WTC11 (cell line): Measurements from ENCODE around the gene OGFR. TPM values are rescaled to one million over a fixed set of nuclear protein-coding genes. Genes with fewer than 3 reads are reported as not detected.

Experiments used
- ATAC-seq: fragments of 200-7000 bp; cut with Tn5 transposase; 2 replicates; pipeline ENCODE4 v1.10.0; 2021; ENCODE audit warnings: mild to moderate bottlenecking, moderate library complexity
- CTCF ChIA-PET: fragments of 300-600 bp; sonication (Branson Sonifier 250); formaldehyde crosslinking; loops from one replicate; lab custom pipeline; 2021; ENCODE audit warnings: antibody characterized with exemption; lab: Charles Lee
- POLR2A ChIA-PET: fragments of 350-600 bp; sonication (Branson Sonifier 250); formaldehyde crosslinking; loops from one replicate; lab custom pipeline; 2021; ENCODE audit warnings: antibody characterized with exemption; lab: Charles Lee
- DNase-seq: peaks from one replicate; pipeline ENCODE4 v3.0.0; 2021; ENCODE audit warnings: low spot score
- H3K27ac Mint-ChIP-seq: 2 replicates; pipeline ENCODE4 v1.8.0; 2021; ENCODE audit warnings: mixed read lengths
- H3K27me3 Mint-ChIP-seq: 2 replicates; pipeline ENCODE4 v1.8.0; 2021; ENCODE audit warnings: low read depth, mild to moderate bottlenecking, moderate library complexity, mixed read lengths
- H3K36me3 Mint-ChIP-seq: 2 replicates; pipeline ENCODE4 v1.8.0; 2021; ENCODE audit warnings: mixed read lengths
- H3K4me1 Mint-ChIP-seq: 2 replicates; pipeline ENCODE4 v1.8.0; 2022; ENCODE audit warnings: mixed read lengths
- H3K4me3 Mint-ChIP-seq: 2 replicates; pipeline ENCODE4 v1.8.0; 2021; ENCODE audit warnings: mild to moderate bottlenecking, moderate library complexity, mixed read lengths
- H3K9me3 Mint-ChIP-seq: 2 replicates; pipeline ENCODE4 v1.8.0; 2021; ENCODE audit warnings: mixed read lengths
- ATF3 ChIP-seq: sonication (generic); formaldehyde crosslinking; conservative IDR thresholded peaks from 2 replicates; pipeline ENCODE4 v1.8.1; 2022; ENCODE audit warnings: mild to moderate bottlenecking, missing genetic modification reagents
- CREB1 ChIP-seq: sonication (generic); formaldehyde crosslinking; IDR thresholded peaks from 2 replicates; pipeline ENCODE4 v1.8.0; 2023; ENCODE audit warnings: mild to moderate bottlenecking, missing genetic modification reagents
- ELF4 ChIP-seq: sonication (generic); formaldehyde crosslinking; IDR thresholded peaks from 2 replicates; pipeline ENCODE4 v1.8.1; 2022; ENCODE audit warnings: low read depth, mild to moderate bottlenecking, moderate library complexity, missing genetic modification reagents
- ERG ChIP-seq: fragments of 250-450 bp; sonication (Bioruptor Pico); IDR thresholded peaks from 2 replicates; pipeline ENCODE4 v1.8.0; 2021; ENCODE audit warnings: mild to moderate bottlenecking
- IRF2 ChIP-seq: sonication (generic); formaldehyde crosslinking; IDR thresholded peaks from 2 replicates; pipeline ENCODE4 v1.8.0; 2022; ENCODE audit warnings: low read depth, missing genetic modification reagents, borderline replicate concordance
- JUN ChIP-seq: sonication (generic); formaldehyde crosslinking; IDR thresholded peaks from 2 replicates; pipeline ENCODE4 v1.8.0; 2023; ENCODE audit warnings: mild to moderate bottlenecking, missing genetic modification reagents
- MAX ChIP-seq: sonication (generic); formaldehyde crosslinking; IDR thresholded peaks from 2 replicates; pipeline ENCODE4 v1.8.0; 2022; ENCODE audit warnings: mild to moderate bottlenecking, missing genetic modification reagents
- MYBL2 ChIP-seq: sonication (generic); formaldehyde crosslinking; IDR thresholded peaks from 2 replicates; pipeline ENCODE4 v1.8.1; 2023; ENCODE audit warnings: mild to moderate bottlenecking, moderate library complexity, missing genetic modification reagents
- NFATC4 ChIP-seq: fragments of 250-450 bp; sonication (Bioruptor Pico); IDR thresholded peaks from 2 replicates; pipeline ENCODE4 v1.9.0; 2021; ENCODE audit warnings: mild to moderate bottlenecking
- NR3C1 ChIP-seq: sonication (generic); formaldehyde crosslinking; conservative IDR thresholded peaks from 2 replicates; pipeline ENCODE4 v1.8.1; 2023; ENCODE audit warnings: low read depth, mild to moderate bottlenecking, missing genetic modification reagents
- SOX15 ChIP-seq: fragments of 250-450 bp; sonication (Bioruptor Pico); IDR thresholded peaks from 2 replicates; pipeline ENCODE4 v1.9.0; 2021; ENCODE audit warnings: mild to moderate bottlenecking
- SP1 ChIP-seq: sonication (generic); formaldehyde crosslinking; conservative IDR thresholded peaks from 2 replicates; pipeline ENCODE4 v1.8.1; 2022; ENCODE audit warnings: missing genetic modification reagents
- STAT6 ChIP-seq: sonication (generic); formaldehyde crosslinking; conservative IDR thresholded peaks from 2 replicates; pipeline ENCODE4 v1.8.1; 2023; ENCODE audit warnings: mild to moderate bottlenecking, low read depth, missing genetic modification reagents, moderate library complexity
- ZNF219 ChIP-seq: sonication (generic); formaldehyde crosslinking; IDR thresholded peaks from 2 replicates; pipeline ENCODE4 v1.8.0; 2023; ENCODE audit warnings: missing genetic modification reagents, mild to moderate bottlenecking, borderline replicate concordance
- ZNF263 ChIP-seq: sonication (generic); formaldehyde crosslinking; IDR thresholded peaks from 2 replicates; pipeline ENCODE4 v1.8.1; 2022; ENCODE audit warnings: low read depth, mild to moderate bottlenecking, moderate library complexity, missing genetic modification reagents
- total RNA-seq: library from RNA; stranded (reverse); gene quantifications from 3 replicates; pipeline ENCODE4 v1.2.3, GENCODE V29; 2021
- TF ChIP-seq, protein P1 (sequence below): fragments of 200-600 bp; IDR thresholded peaks from 2 replicates; pipeline ENCODE4 v1.8.0; 2022; ENCODE audit warnings: antibody characterized with exemption
- TF ChIP-seq, protein P2 (sequence below): fragments of 250-450 bp; sonication (Bioruptor Pico); IDR thresholded peaks from 2 replicates; pipeline ENCODE4 v1.9.0; 2021; ENCODE audit warnings: mild to moderate bottlenecking, borderline replicate concordance
- TF ChIP-seq, protein P3 (sequence below): sonication (generic); formaldehyde crosslinking; IDR thresholded peaks from 2 replicates; pipeline ENCODE4 v1.8.1; 2023; ENCODE audit warnings: mild to moderate bottlenecking, missing genetic modification reagents

OGFR gene
- total RNA-seq, 1 experiment from 2014 or later = 43.3 TPM

GRCh38 chr20:62812907-62813200 lies 8.2 kb downstream of the OGFR start:
- Mint-ChIP-seq H3K27me3 (no peaks in the 10 kb centered on the region; the same call in 1 of the 2 replicates), H3K36me3 (peaks cover 3% of the 10 kb centered on the region; the same call in 1 of the 2 replicates), H3K27ac (no peak overlapping the region), H3K9me3 (no peaks in the 10 kb centered on the region), H3K4me1 (peaks cover 11% of the 10 kb centered on the region), H3K4me3 (no peak overlapping the region)
- ATAC-seq (no peak), DNase-seq (no peak)
- TF ChIP-seq MAX (CRISPR knock-in tag) = no peak
- TF ChIP-seq SP1 (CRISPR knock-in tag) = no peak
- TF ChIP-seq, protein P1, sequence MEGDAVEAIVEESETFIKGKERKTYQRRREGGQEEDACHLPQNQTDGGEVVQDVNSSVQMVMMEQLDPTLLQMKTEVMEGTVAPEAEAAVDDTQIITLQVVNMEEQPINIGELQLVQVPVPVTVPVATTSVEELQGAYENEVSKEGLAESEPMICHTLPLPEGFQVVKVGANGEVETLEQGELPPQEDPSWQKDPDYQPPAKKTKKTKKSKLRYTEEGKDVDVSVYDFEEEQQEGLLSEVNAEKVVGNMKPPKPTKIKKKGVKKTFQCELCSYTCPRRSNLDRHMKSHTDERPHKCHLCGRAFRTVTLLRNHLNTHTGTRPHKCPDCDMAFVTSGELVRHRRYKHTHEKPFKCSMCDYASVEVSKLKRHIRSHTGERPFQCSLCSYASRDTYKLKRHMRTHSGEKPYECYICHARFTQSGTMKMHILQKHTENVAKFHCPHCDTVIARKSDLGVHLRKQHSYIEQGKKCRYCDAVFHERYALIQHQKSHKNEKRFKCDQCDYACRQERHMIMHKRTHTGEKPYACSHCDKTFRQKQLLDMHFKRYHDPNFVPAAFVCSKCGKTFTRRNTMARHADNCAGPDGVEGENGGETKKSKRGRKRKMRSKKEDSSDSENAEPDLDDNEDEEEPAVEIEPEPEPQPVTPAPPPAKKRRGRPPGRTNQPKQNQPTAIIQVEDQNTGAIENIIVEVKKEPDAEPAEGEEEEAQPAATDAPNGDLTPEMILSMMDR = no peak
- TF ChIP-seq, protein P2, sequence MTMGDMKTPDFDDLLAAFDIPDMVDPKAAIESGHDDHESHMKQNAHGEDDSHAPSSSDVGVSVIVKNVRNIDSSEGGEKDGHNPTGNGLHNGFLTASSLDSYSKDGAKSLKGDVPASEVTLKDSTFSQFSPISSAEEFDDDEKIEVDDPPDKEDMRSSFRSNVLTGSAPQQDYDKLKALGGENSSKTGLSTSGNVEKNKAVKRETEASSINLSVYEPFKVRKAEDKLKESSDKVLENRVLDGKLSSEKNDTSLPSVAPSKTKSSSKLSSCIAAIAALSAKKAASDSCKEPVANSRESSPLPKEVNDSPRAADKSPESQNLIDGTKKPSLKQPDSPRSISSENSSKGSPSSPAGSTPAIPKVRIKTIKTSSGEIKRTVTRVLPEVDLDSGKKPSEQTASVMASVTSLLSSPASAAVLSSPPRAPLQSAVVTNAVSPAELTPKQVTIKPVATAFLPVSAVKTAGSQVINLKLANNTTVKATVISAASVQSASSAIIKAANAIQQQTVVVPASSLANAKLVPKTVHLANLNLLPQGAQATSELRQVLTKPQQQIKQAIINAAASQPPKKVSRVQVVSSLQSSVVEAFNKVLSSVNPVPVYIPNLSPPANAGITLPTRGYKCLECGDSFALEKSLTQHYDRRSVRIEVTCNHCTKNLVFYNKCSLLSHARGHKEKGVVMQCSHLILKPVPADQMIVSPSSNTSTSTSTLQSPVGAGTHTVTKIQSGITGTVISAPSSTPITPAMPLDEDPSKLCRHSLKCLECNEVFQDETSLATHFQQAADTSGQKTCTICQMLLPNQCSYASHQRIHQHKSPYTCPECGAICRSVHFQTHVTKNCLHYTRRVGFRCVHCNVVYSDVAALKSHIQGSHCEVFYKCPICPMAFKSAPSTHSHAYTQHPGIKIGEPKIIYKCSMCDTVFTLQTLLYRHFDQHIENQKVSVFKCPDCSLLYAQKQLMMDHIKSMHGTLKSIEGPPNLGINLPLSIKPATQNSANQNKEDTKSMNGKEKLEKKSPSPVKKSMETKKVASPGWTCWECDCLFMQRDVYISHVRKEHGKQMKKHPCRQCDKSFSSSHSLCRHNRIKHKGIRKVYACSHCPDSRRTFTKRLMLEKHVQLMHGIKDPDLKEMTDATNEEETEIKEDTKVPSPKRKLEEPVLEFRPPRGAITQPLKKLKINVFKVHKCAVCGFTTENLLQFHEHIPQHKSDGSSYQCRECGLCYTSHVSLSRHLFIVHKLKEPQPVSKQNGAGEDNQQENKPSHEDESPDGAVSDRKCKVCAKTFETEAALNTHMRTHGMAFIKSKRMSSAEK (CRISPR knock-in tag) = no peak
- TF ChIP-seq NR3C1 (CRISPR knock-in tag) = no peak
- TF ChIP-seq NFATC4 (CRISPR knock-in tag) = no peak
- no peak for TF ChIP-seq JUN
- no peak for TF ChIP-seq IRF2 (CRISPR knock-in tag)
- no peak for TF ChIP-seq ERG (CRISPR knock-in tag)
- no peak for TF ChIP-seq STAT6
- TF ChIP-seq SOX15 = no peak
- TF ChIP-seq ZNF219 (CRISPR knock-in tag) = no peak
- TF ChIP-seq, protein P3, sequence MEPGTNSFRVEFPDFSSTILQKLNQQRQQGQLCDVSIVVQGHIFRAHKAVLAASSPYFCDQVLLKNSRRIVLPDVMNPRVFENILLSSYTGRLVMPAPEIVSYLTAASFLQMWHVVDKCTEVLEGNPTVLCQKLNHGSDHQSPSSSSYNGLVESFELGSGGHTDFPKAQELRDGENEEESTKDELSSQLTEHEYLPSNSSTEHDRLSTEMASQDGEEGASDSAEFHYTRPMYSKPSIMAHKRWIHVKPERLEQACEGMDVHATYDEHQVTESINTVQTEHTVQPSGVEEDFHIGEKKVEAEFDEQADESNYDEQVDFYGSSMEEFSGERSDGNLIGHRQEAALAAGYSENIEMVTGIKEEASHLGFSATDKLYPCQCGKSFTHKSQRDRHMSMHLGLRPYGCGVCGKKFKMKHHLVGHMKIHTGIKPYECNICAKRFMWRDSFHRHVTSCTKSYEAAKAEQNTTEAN (CRISPR knock-in tag) = no peak
- TF ChIP-seq ZNF263 (CRISPR knock-in tag) = no peak
- no peak for TF ChIP-seq CREB1 (CRISPR knock-in tag)
- TF ChIP-seq MYBL2 (CRISPR knock-in tag) = no peak
- TF ChIP-seq ELF4 (CRISPR knock-in tag) = no peak
- TF ChIP-seq ATF3 = no peak
- CTCF ChIA-PET = no interaction called here
- POLR2A ChIA-PET = no interaction called here
